OCI-LY1 (cell line): Measurements from ENCODE around the gene TRIM54.

ENCODE experiments used
- H2AFZ ChIP-seq: fragments of 200-600 bp; sonication (generic), shearing (Covaris generic); 2 replicates; pipeline ENCODE4 v1.6.0; 2014; ENCODE audit warnings: antibody characterized with exemption, mild to moderate bottlenecking, low read length
- H3F3A ChIP-seq: fragments of 200-600 bp; sonication (generic), shearing (Covaris generic); 2 replicates; pipeline ENCODE4 v1.6.0; 2014; ENCODE audit warnings: mild to moderate bottlenecking, antibody characterized with exemption, low read length, moderate library complexity; ENCODE audit not compliant: insufficient read depth
- H3K27ac ChIP-seq: fragments of 200-600 bp; sonication (generic); 2 replicates; pipeline ENCODE4 v1.5.1; 2014; ENCODE audit warnings: low read length, mixed run types, mild to moderate bottlenecking, low read depth; ENCODE audit not compliant: poor library complexity, severe bottlenecking
- H3K27me3 ChIP-seq: fragments of 200-600 bp; sonication (generic); 2 replicates; pipeline ENCODE4 v1.6.0; 2014; ENCODE audit warnings: antibody characterized with exemption, mild to moderate bottlenecking, low read length, moderate library complexity; ENCODE audit not compliant: insufficient read depth
- H3K36me3 ChIP-seq: fragments of 200-600 bp; sonication (generic); 2 replicates; pipeline ENCODE4 v1.6.1; 2014; ENCODE audit warnings: mild to moderate bottlenecking, antibody characterized with exemption, low read length, moderate library complexity, mixed read lengths; ENCODE audit not compliant: insufficient read depth
- H3K4me1 ChIP-seq: fragments of 200-600 bp; sonication (generic); 2 replicates; pipeline ENCODE4 v1.5.1; 2014; ENCODE audit warnings: mild to moderate bottlenecking, low read length, moderate library complexity; ENCODE audit not compliant: insufficient read depth, severe bottlenecking
- H3K4me2 ChIP-seq: fragments of 200-600 bp; sonication (generic), shearing (Covaris generic); 2 replicates; pipeline ENCODE4 v1.6.1; 2014; ENCODE audit warnings: low read length
- H3K4me3 ChIP-seq: fragments of 200-600 bp; sonication (generic); 2 replicates; pipeline ENCODE4 v1.5.1; 2014; ENCODE audit warnings: low read length, low read depth, mild to moderate bottlenecking, mixed read lengths; ENCODE audit not compliant: poor library complexity, severe bottlenecking
- H3K79me2 ChIP-seq: fragments of 200-600 bp; shearing (Covaris generic); 2 replicates; pipeline ENCODE4 v1.6.1; 2016; ENCODE audit warnings: mixed run types, low read length, mixed read lengths; ENCODE audit not compliant: insufficient read depth
- H3K9ac ChIP-seq: fragments of 200-600 bp; sonication (generic), shearing (Covaris generic); 2 replicates; pipeline ENCODE4 v1.6.1; 2014; ENCODE audit warnings: mild to moderate bottlenecking, low read length, mixed read lengths
- H3K9me2 ChIP-seq: fragments of 200-600 bp; sonication (generic), shearing (Covaris generic); 2 replicates; pipeline ENCODE4 v1.6.1; 2014; ENCODE audit warnings: low read depth, mild to moderate bottlenecking, low read length, mixed read lengths
- H3K9me3 ChIP-seq: fragments of 200-600 bp; shearing (Covaris generic); 2 replicates; pipeline ENCODE4 v1.6.1; 2014; ENCODE audit warnings: low read length, mixed read lengths
- H4K20me1 ChIP-seq: fragments of 200-600 bp; sonication (generic), shearing (Covaris generic); 2 replicates; pipeline ENCODE4 v1.6.0; 2016; ENCODE audit warnings: mild to moderate bottlenecking, low read length; ENCODE audit not compliant: insufficient read depth
- EZH2 ChIP-seq: fragments of 200-600 bp; sonication (generic), shearing (Covaris generic); IDR thresholded peaks from 2 replicates; pipeline ENCODE4 v1.8.0; 2017; ENCODE audit warnings: borderline replicate concordance, mixed run types, mild to moderate bottlenecking, antibody characterized with exemption, low read length, moderate library complexity, mixed read lengths
- TF ChIP-seq, protein P1 (sequence below): fragments of 200-600 bp; sonication (generic), shearing (Covaris generic); IDR thresholded peaks from 2 replicates; pipeline ENCODE4 v1.5.1; 2017; ENCODE audit warnings: mild to moderate bottlenecking, antibody characterized with exemption, low read length, moderate library complexity, mixed read lengths

Gene TRIM54

GRCh38 chr2:27243391-27244130 is 38.7 kb upstream of the TRIM54 start:
- no peak overlapping the region for H3K27ac ChIP-seq
- H3K4me3 ChIP-seq = no peak overlapping the region
- H3K9me2 ChIP-seq = no peaks in the 10 kb centered on the region
- H3K36me3 ChIP-seq = peaks cover 67% of the 10 kb centered on the region
- no peaks in the 10 kb centered on the region for H4K20me1 ChIP-seq
- no peaks in the 10 kb centered on the region for H3K27me3 ChIP-seq
- H3K9me3 ChIP-seq = no peaks in the 10 kb centered on the region
- H3K9ac ChIP-seq = no peak overlapping the region
- no peak for TF ChIP-seq EZH2
- TF ChIP-seq, protein P1, sequence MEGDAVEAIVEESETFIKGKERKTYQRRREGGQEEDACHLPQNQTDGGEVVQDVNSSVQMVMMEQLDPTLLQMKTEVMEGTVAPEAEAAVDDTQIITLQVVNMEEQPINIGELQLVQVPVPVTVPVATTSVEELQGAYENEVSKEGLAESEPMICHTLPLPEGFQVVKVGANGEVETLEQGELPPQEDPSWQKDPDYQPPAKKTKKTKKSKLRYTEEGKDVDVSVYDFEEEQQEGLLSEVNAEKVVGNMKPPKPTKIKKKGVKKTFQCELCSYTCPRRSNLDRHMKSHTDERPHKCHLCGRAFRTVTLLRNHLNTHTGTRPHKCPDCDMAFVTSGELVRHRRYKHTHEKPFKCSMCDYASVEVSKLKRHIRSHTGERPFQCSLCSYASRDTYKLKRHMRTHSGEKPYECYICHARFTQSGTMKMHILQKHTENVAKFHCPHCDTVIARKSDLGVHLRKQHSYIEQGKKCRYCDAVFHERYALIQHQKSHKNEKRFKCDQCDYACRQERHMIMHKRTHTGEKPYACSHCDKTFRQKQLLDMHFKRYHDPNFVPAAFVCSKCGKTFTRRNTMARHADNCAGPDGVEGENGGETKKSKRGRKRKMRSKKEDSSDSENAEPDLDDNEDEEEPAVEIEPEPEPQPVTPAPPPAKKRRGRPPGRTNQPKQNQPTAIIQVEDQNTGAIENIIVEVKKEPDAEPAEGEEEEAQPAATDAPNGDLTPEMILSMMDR = no peak
- H3K4me1 ChIP-seq = no peaks in the 10 kb centered on the region
- no peak overlapping the region for H2AFZ ChIP-seq
- H3F3A ChIP-seq = no peaks in the 10 kb centered on the region; the same call in 1 of the 2 replicates
- H3K79me2 ChIP-seq = no peaks in the 10 kb centered on the region
- H3K4me2 ChIP-seq = no peak overlapping the region

DNA sequence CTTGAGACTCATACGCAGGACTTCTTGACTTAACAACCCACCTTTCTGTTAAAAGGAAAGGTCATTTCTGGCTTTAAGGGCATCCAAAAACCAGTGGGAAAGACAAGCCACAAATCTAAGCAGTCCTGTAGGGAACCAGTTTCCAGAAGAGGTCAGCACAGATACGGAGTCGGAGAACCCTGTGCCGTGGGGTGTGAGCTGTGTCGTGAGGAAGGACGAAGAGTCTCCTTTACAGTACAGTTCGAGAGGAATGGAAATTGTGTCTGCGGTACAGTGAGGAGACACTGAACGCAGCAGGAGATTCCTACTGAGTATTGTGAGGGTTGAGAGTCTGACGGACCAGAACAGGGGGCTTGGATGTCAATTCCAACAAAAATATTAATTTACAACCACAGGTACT is 37.1 kb upstream of the TRIM54 start:
- TF ChIP-seq EZH2 = no peak
- TF ChIP-seq, protein P1 = no peak
- Histone ChIP-seq H3K79me2 (no peaks in the 10 kb centered on the region), H3K4me3 (no peak overlapping the region), H3K9ac (no peak overlapping the region), H3K9me2 (no peaks in the 10 kb centered on the region), H2AFZ (no peak overlapping the region), H3K4me1 (peaks cover 5% of the 10 kb centered on the region), H3F3A (no peaks in the 10 kb centered on the region; the same call in 1 of the 2 replicates), H3K36me3 (peaks cover 53% of the 10 kb centered on the region), H3K4me2 (no peak overlapping the region), H3K27me3 (no peaks in the 10 kb centered on the region), H3K9me3 (no peaks in the 10 kb centered on the region), H3K27ac (no peak overlapping the region), H4K20me1 (no peaks in the 10 kb centered on the region)

DNA sequence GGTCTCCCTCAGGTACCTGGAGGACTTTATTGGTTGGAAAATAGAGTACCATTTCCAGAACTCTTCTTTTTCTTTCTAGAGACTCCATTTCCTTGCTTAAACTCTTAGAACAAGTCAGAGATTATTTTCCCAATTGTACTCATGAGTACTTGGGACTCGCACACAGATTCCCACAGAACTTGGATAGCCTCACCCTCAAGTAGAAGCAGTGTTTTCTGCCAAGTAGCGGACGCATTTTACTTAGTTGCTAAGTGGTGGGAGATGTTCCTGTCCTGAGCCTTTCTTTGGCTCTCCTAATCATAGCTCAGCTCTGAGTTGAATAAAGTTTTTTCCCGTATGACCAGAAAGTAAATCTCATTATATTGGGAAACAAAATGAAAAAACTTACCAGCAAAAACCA is 36.6 kb upstream of the TRIM54 start:
- Histone ChIP-seq H3K79me2 (no peaks in the 10 kb centered on the region), H3K4me2 (no peak overlapping the region), H3K27ac (no peak overlapping the region), H3K9me3 (no peaks in the 10 kb centered on the region), H3K4me1 (peaks cover 10% of the 10 kb centered on the region), H4K20me1 (no peaks in the 10 kb centered on the region), H3K9ac (no peak overlapping the region), H3F3A (no peaks in the 10 kb centered on the region; the same call in 1 of the 2 replicates), H3K4me3 (no peak overlapping the region), H3K9me2 (no peaks in the 10 kb centered on the region), H2AFZ (no peak overlapping the region), H3K27me3 (no peaks in the 10 kb centered on the region), H3K36me3 (peaks cover 47% of the 10 kb centered on the region)
- no peak for TF ChIP-seq EZH2
- TF ChIP-seq, protein P1 = no peak
